ENCODE data around the gene MSANTD2. TPM values are rescaled to one million over a fixed set of nuclear protein-coding genes. Genes with fewer than 3 reads are reported as not detected.

Gene MSANTD2
- total and polyA plus RNA-seq, 9 of the 15 experiments (the other 6 are each of a cell fraction or from before 2014, with no cell fraction given), result 1.3 to 9.9 (median 5.3) TPM

- TF ChIP-seq JUND (IDR thresholded peaks at IDR 0.05; ENCODE audit: borderline replicate concordance, low read depth, low read length) (peak; percentile 74; the same call in 1 of the 2 replicates), JUND (tag; IDR thresholded peaks at IDR 0.05; ENCODE audit: borderline replicate concordance, low read depth, low read length) (peak; percentile 43; the same call in 2 of the 3 replicates), SMARCA4 (IDR thresholded peaks at IDR 0.05) (peak; percentile 77; the same call in 1 of the 2 replicates), ZNF174 (CRISPR knock-in tag; IDR thresholded peaks at IDR 0.05) (no peak), TRIM24 (IDR thresholded peaks at IDR 0.05) (0 out of 4 replicates have a peak, but pooled peaks of 1 of the 2 experiments have one; percentile 7), ZNF282 (CRISPR knock-in tag; IDR thresholded peaks at IDR 0.05) (no peak), U2AF1 (optimal IDR thresholded peaks at IDR 0.05; ENCODE audit: low read depth, low read length) (no peak), POLR2AphosphoS5 (IDR thresholded peaks at IDR 0.05; ENCODE audit: control insufficient read depth, insufficient read depth, low read depth, low read length) (no peak), RERE (CRISPR knock-in tag; IDR thresholded peaks at IDR 0.05; ENCODE audit: borderline replicate concordance) (no peak), PHF21A (IDR thresholded peaks at IDR 0.05; ENCODE audit: borderline replicate concordance, low read depth) (no peak), ZFP36 (IDR thresholded peaks at IDR 0.05; ENCODE audit: low read depth, low read length, partially characterized antibody) (no peak), NR2C2 (CRISPR knock-in tag; IDR thresholded peaks at IDR 0.05) (no peak), NR2C2 (tag; IDR thresholded peaks at IDR 0.05) (peak; percentile 47; the same call in 1 of the 2 replicates), EWSR1 (IDR thresholded peaks at IDR 0.05; ENCODE audit: borderline replicate concordance, low read depth, partially characterized antibody) (no peak), HNRNPLL (IDR thresholded peaks at IDR 0.05; ENCODE audit: low read depth, low read length, poor library complexity, severe bottlenecking) (no peak), MAZ (CRISPR knock-in tag; conservative IDR thresholded peaks at IDR 0.05 in 1 of 2, IDR thresholded peaks at IDR 0.05 in 1 of 2) (no peak), TFAP4 (CRISPR knock-in tag; IDR thresholded peaks at IDR 0.05; ENCODE audit: borderline replicate concordance) (no peak), FOXA3 (CRISPR knock-in tag; conservative IDR thresholded peaks at IDR 0.05 in 1 of 2, IDR thresholded peaks at IDR 0.05 in 1 of 2) (no peak), ZNF121 (CRISPR knock-in tag; conservative IDR thresholded peaks at IDR 0.05) (no peak), ZNF668 (CRISPR knock-in tag; IDR thresholded peaks at IDR 0.05) (no peak), CHD2 (IDR thresholded peaks at IDR 0.05; ENCODE audit: low read depth, low read length) (no peak)
These were observed 30.1 kb downstream of the MSANTD2 start (continued) for GRCh38 chr11:124769806-124770774.
